GM13977 (cell line): Measurements from ENCODE around the gene ADAMTS16.

ENCODE experiments used
- DNase-seq: peaks from one replicate; pipeline ENCODE4 v3.0.0; 2012; ENCODE audit warnings: low spot score
- CTCF ChIP-seq: IDR thresholded peaks from 2 replicates; pipeline ENCODE4 v1.5.1; 2012; ENCODE audit warnings: mild to moderate bottlenecking, control low read depth; ENCODE audit not compliant: insufficient read depth; ENCODE audit errors: extremely low read depth, missing control alignments
- in situ Hi-C: fragments of 300-500 bp; cut with MboI; formaldehyde crosslinking; loops from one replicate; pipeline ENCODE4 v1.12.0; 2022; ENCODE audit warnings: low sequenced_read_pairs, low pct_unique_long_range_greater_than_20kb, mixed read lengths, inconsistent platforms; ENCODE audit not compliant: unreplicated experiment

Gene ADAMTS16

GRCh38 chr5:5326115-5326758 lies 186.1 kb downstream of the ADAMTS16 start:
- TF ChIP-seq CTCF = no peak
- in situ Hi-C loops = no loop called here

GRCh38 chr5:5327126-5327525 lies 187.0 kb downstream of the ADAMTS16 start:
- TF ChIP-seq CTCF = no peak
- in situ Hi-C loops = no loop called here

More at GRCh38 chr5:5326115-5326758, 186.1 kb downstream of the ADAMTS16 start:
- DNase-seq = no peak

GRCh38 chr5:5330728-5331452 lies 190.8 kb downstream of the ADAMTS16 start:
- no peak for DNase-seq
- in situ Hi-C loops = no loop called here
- no peak for TF ChIP-seq CTCF

More at GRCh38 chr5:5327126-5327525, 187.0 kb downstream of the ADAMTS16 start:
- no peak for DNase-seq

GRCh38 chr5:5331848-5332247 lies 191.7 kb downstream of the ADAMTS16 start:
- no peak for TF ChIP-seq CTCF
- in situ Hi-C loops = no loop called here
- DNase-seq = no peak

- in situ Hi-C loops = no loop called here
- DNase-seq = no peak
- TF ChIP-seq CTCF = no peak
Measured at GRCh38 chr5:5332287-5332686, 192.2 kb downstream of the ADAMTS16 start.

GRCh38 chr5:5335107-5335506 lies 195.0 kb downstream of the ADAMTS16 start:
- in situ Hi-C loops = no loop called here
- no peak for TF ChIP-seq CTCF
- DNase-seq = no peak
